Keratinocyte (primary cell): ENCODE results near the gene C1orf35. TPM values are rescaled to one million over a fixed set of nuclear protein-coding genes. Genes with fewer than 3 reads are reported as not detected.

Experiments
- DNase-seq: peaks from one replicate; pipeline ENCODE4 v3.0.0-alpha.2; 2011; ENCODE audit warnings: low read depth, missing footprints, low spot score
- FAIRE-seq: peaks from 2 replicates; lab custom pipeline; 2011; peaks lifted over from hg19 to GRCh38; lab: Jason Lieb, UNC
- H2AFZ ChIP-seq: 2 replicates; pipeline ENCODE4 v1.6.0; 2012; ENCODE audit warnings: low read length, control low read depth, inconsistent platforms; ENCODE audit not compliant: control insufficient read depth
- H3K27ac ChIP-seq: 2 replicates; pipeline ENCODE4 v1.5.1; 2011; ENCODE audit warnings: low read length; ENCODE audit not compliant: control insufficient read depth, insufficient read depth
- H3K27me3 ChIP-seq: 3 replicates; pipeline ENCODE4 v1.6.0; 2011; ENCODE audit warnings: low read length; ENCODE audit not compliant: control insufficient read depth, insufficient read depth; ENCODE audit errors: extremely low read depth
- H3K36me3 ChIP-seq, 2 experiments: 2 replicates in 1 of 2; 3 replicates in 1 of 2; pipeline ENCODE4 v1.5.1; 2011; ENCODE audit warnings: low read length in 2 of 2, mild to moderate bottlenecking in 1 of 2; ENCODE audit not compliant: control insufficient read depth in 2 of 2, insufficient read depth in 2 of 2; ENCODE audit errors: extremely low read depth in 1 of 2
- H3K4me1 ChIP-seq: 3 replicates; pipeline ENCODE4 v1.5.1; 2011; ENCODE audit warnings: low read length; ENCODE audit not compliant: control insufficient read depth, insufficient read depth; ENCODE audit errors: extremely low read depth
- H3K4me2 ChIP-seq: 3 replicates; pipeline ENCODE4 v1.6.0; 2011; ENCODE audit warnings: low read depth, low read length; ENCODE audit not compliant: control insufficient read depth, insufficient read depth; ENCODE audit errors: extremely low read depth
- H3K4me3 ChIP-seq, 3 experiments: fragments of 200-600 bp in 1 of 3; sonication (generic) in 1 of 3; 2 replicates in 2 of 3; 3 replicates in 1 of 3; pipeline ENCODE4 v1.5.1; 2011 to 2016; ENCODE audit warnings: low read length in 3 of 3, mild to moderate bottlenecking in 3 of 3, control low read depth in 2 of 3, inconsistent platforms in 1 of 3, low read depth in 1 of 3, mixed read lengths in 1 of 3, mixed run types in 1 of 3, moderate library complexity in 1 of 3; ENCODE audit not compliant: control insufficient read depth in 2 of 3, insufficient read depth in 2 of 3; ENCODE audit errors: extremely low read depth in 1 of 3
- H3K79me2 ChIP-seq: 2 replicates; pipeline ENCODE4 v1.6.0; 2012; ENCODE audit warnings: low read length; ENCODE audit not compliant: control insufficient read depth, insufficient read depth
- H3K9ac ChIP-seq: 3 replicates; pipeline ENCODE4 v1.6.0; 2011; ENCODE audit warnings: low read length; ENCODE audit not compliant: control insufficient read depth, insufficient read depth; ENCODE audit errors: extremely low read depth
- H3K9me1 ChIP-seq: 3 replicates; pipeline ENCODE4 v1.6.0; 2011; ENCODE audit warnings: low read length; ENCODE audit not compliant: control insufficient read depth, insufficient read depth; ENCODE audit errors: extremely low read depth
- H3K9me3 ChIP-seq: 2 replicates; pipeline ENCODE4 v1.5.1; 2012; ENCODE audit warnings: low read depth, low read length; ENCODE audit not compliant: control insufficient read depth
- H4K20me1 ChIP-seq: 3 replicates; pipeline ENCODE4 v1.6.0; 2011; ENCODE audit warnings: low read length; ENCODE audit not compliant: control insufficient read depth, insufficient read depth; ENCODE audit errors: extremely low read depth
- CTCF ChIP-seq, 3 experiments: IDR thresholded peaks in 1 of 3; conservative IDR thresholded peaks in 1 of 3; optimal IDR thresholded peaks in 1 of 3; 2 replicates in 2 of 3; 3 replicates in 1 of 3; pipeline versions ENCODE3 to v1.5.1; 2011; ENCODE audit warnings: low read length in 3 of 3, mild to moderate bottlenecking in 3 of 3, moderate library complexity in 2 of 3, control low read depth in 1 of 3, inconsistent platforms in 1 of 3; ENCODE audit not compliant: insufficient read depth in 2 of 3; ENCODE audit errors: extremely low read depth in 1 of 3
- EZH2 ChIP-seq: IDR thresholded peaks from one replicate; pipeline ENCODE4 v1.6.1; 2012; ENCODE audit warnings: inconsistent platforms, mild to moderate bottlenecking, low read length, moderate library complexity
- dilution Hi-C: fragments of 300-500 bp; cut with MboI; formaldehyde crosslinking; loops from one replicate; pipeline ENCODE4 v1.7.0; 2020; ENCODE audit warnings: low sequenced_read_pairs; ENCODE audit not compliant: extremely low pct_ligation_motif_present
- polyA plus RNA-seq, 5 experiments: library from polyadenylated mRNA; depleted of rRNA in 3 of 5; stranded (reverse) in 3 of 5; stranded (forward) in 1 of 5; unstranded in 1 of 5; fragments of >200 nt; gene quantifications; 1 replicate in 1 of 5; 2 replicates in 3 of 5; 3 replicates in 1 of 5; pipeline versions ENCODE4 v1.2.1 to v1.2.3, GENCODE V29; 2011 to 2012; ENCODE audit warnings: missing spikeins in 2 of 5, low read depth in 1 of 5, low replicate concordance in 1 of 5

The C1orf35 gene
- polyA plus RNA-seq, 1 donor (not counting 4 experiments of a cell fraction or from before 2014, with no cell fraction given), result 8.2 TPM

- FAIRE-seq, result no peak
- peaks cover 13% of the 10 kb centered on the region for H3K79me2 ChIP-seq
Measured at GRCh38 chr1:228118040-228118439, 14.9 kb upstream of the C1orf35 start.

GRCh38 chr1:228117335-228117734, 14.2 kb upstream of the C1orf35 start:
- no peak for TF ChIP-seq EZH2
- no peak for TF ChIP-seq CTCF (optimal IDR thresholded peaks at IDR 0.05 in 1 of 3, IDR thresholded peaks at IDR 0.05 in 1 of 3, conservative IDR thresholded peaks at IDR 0.05 in 1 of 3; ENCODE audit: extremely low read depth in 1 of 3, insufficient read depth in 2 of 3, low read length in 3 of 3)
- no peak overlapping the region for H2AFZ ChIP-seq
- H3K9me1 ChIP-seq, result no peaks in the 10 kb centered on the region
- dilution Hi-C loops, result no loop called here
- no peak overlapping the region for H3K4me2 ChIP-seq
- H3K36me3 ChIP-seq, result no peaks in the 10 kb centered on the region
- no peaks in the 10 kb centered on the region for H3K27me3 ChIP-seq
- H3K27ac ChIP-seq, result no peak overlapping the region
- H3K4me1 ChIP-seq, result peaks cover 22% of the 10 kb centered on the region
- DNase-seq (no peak), FAIRE-seq (no peak)
- H3K4me3 ChIP-seq, result no peak overlapping the region
- no peaks in the 10 kb centered on the region for H4K20me1 ChIP-seq
- H3K79me2 ChIP-seq, result peaks cover 13% of the 10 kb centered on the region
- no peaks in the 10 kb centered on the region for H3K9me3 ChIP-seq
- H3K9ac ChIP-seq, result no peak overlapping the region

More at GRCh38 chr1:228118040-228118439, 14.9 kb upstream of the C1orf35 start:
- no peaks in the 10 kb centered on the region for H3K27me3 ChIP-seq
- no peak overlapping the region for H3K27ac ChIP-seq
- no peak for TF ChIP-seq EZH2
- TF ChIP-seq CTCF (optimal IDR thresholded peaks at IDR 0.05 in 1 of 3, IDR thresholded peaks at IDR 0.05 in 1 of 3, conservative IDR thresholded peaks at IDR 0.05 in 1 of 3; ENCODE audit: extremely low read depth in 1 of 3, insufficient read depth in 2 of 3, low read length in 3 of 3), result no peak
- H3K9ac ChIP-seq, result no peak overlapping the region
- H4K20me1 ChIP-seq, result no peaks in the 10 kb centered on the region
- H2AFZ ChIP-seq, result no peak overlapping the region
- H3K9me3 ChIP-seq, result no peaks in the 10 kb centered on the region
- H3K4me2 ChIP-seq, result no peak overlapping the region
- H3K4me1 ChIP-seq, result peaks cover 22% of the 10 kb centered on the region
- H3K4me3 ChIP-seq, result no peak overlapping the region
- no peaks in the 10 kb centered on the region for H3K36me3 ChIP-seq
- DNase-seq, result no peak
- dilution Hi-C loops, result no loop called here
- no peaks in the 10 kb centered on the region for H3K9me1 ChIP-seq
